Stimulated activated CD8-positive, alpha-beta memory T cell treated with anti-CD3 and anti-CD28 coated beads, Interleukin-7, amount 100 ng/mL, for 24 hours (primary cell): Measurements from ENCODE around the gene ETV3.
A peak's percentile ranks its signal among the peaks of the same experiment; 100 is the strongest.

Experiments used
- DNase-seq: peaks from one replicate; pipeline ENCODE4 v3.0.0-alpha.2; 2020; ENCODE audit warnings: low read depth

The ETV3 gene

GRCh38 chr1:157161901-157162300, 23.7 kb upstream of the ETV3 start:
- DNase-seq = no peak

- no peak for DNase-seq
Measured at GRCh38 chr1:157158967-157159366, 20.8 kb upstream of the ETV3 start.

- DNase-seq = no peak
Measured at GRCh38 chr1:157157501-157158190, 19.5 kb upstream of the ETV3 start.

GRCh38 chr1:157156058-157156541, 17.9 kb upstream of the ETV3 start:
- peak; percentile 62 for DNase-seq

GRCh38 chr1:157155658-157156057, 17.5 kb upstream of the ETV3 start:
- no peak for DNase-seq

- no peak for DNase-seq
Measured at GRCh38 chr1:157154940-157155514, 16.8 kb upstream of the ETV3 start.

GRCh38 chr1:157154291-157154690, 16.1 kb upstream of the ETV3 start:
- no peak for DNase-seq

- no peak for DNase-seq
Measured at GRCh38 chr1:157153746-157154145, 15.6 kb upstream of the ETV3 start.

- DNase-seq = no peak
Measured at GRCh38 chr1:157152510-157152909, 14.3 kb upstream of the ETV3 start.

- DNase-seq = no peak
Measured at GRCh38 chr1:157151506-157151905, 13.3 kb upstream of the ETV3 start.

GRCh38 chr1:157151073-157151472, 12.9 kb upstream of the ETV3 start:
- DNase-seq = no peak

GRCh38 chr1:157150631-157151030, 12.4 kb upstream of the ETV3 start:
- DNase-seq = no peak

- DNase-seq = no peak
Measured at GRCh38 chr1:157147906-157148700, 9.9 kb upstream of the ETV3 start.

- DNase-seq = no peak
Measured at GRCh38 chr1:157147037-157147436, 8.8 kb upstream of the ETV3 start.

- no peak for DNase-seq
Measured at GRCh38 chr1:157146244-157146643, 8.0 kb upstream of the ETV3 start.

- no peak for DNase-seq
Measured at GRCh38 chr1:157145076-157145475, 6.9 kb upstream of the ETV3 start.

GRCh38 chr1:157144509-157144908, 6.3 kb upstream of the ETV3 start:
- no peak for DNase-seq

- DNase-seq = no peak
Measured at GRCh38 chr1:157142765-157143423, 4.7 kb upstream of the ETV3 start.

- DNase-seq = no peak
Measured at GRCh38 chr1:157142201-157142600, 4.0 kb upstream of the ETV3 start.

GRCh38 chr1:157141212-157141855, 3.1 kb upstream of the ETV3 start:
- no peak for DNase-seq

- no peak for DNase-seq
Measured at GRCh38 chr1:157140063-157140588, 1.9 kb upstream of the ETV3 start.
